GM19467 (cell line): ENCODE measurements around the gene ZMYND10.
A peak's percentile ranks its signal among the peaks of the same experiment; 100 is the strongest.

ENCODE experiments used
- ATAC-seq: cut with Tn5 transposase; IDR thresholded peaks from one replicate; pipeline ENCODE4 v1.9.1; 2021; ENCODE audit warnings: mild to moderate bottlenecking, moderate library complexity; ENCODE audit not compliant: unreplicated experiment

Gene ZMYND10

DNA sequence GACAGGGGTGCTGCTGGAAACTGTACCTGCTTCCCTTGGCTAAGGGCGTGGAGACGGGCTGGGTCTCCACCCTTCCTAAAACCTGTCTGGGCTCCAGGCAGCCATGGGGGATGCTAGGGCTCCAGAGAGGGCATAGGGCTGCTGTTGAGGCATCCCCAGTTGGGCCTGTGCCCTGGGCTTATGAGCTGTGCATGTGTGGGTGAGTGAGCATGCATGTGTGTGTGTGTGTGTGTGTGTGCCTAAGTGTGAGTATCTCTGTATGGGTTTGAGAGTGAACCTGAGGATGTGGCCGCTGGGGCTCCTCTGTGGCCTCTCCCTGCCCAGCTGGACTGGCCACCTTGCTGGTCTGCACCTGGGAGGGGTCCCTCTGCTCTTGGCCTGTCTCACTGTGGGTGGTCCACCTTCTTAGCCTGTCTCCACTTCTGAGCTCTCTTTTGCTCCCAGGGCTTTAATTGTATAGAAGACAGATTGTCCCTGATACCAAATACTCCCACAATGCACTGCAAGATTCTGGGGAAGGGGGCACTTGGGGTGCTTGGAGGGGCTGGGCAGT, 25.7 kb upstream of the ZMYND10 start:
- ATAC-seq, result no peak

DNA sequence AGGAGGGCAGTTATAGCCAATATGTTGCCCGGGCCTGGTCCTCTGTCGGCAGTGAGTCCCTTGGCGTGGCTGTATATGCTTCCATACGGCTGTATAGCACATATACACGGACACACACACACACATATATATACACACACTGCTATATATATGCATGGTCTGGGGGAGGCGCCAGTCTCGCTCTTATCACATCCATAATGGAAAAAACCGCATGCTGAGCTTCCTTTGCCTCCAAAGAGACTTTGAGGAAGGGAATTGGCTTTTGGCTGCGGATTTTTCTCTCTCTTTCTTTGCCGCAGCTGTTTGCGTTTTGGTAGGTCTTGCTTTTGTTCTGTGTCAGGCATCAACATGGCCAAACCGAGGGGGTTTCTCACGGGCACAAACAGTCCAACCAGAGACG, 25.1 kb upstream of the ZMYND10 start:
- ATAC-seq, result no peak

DNA sequence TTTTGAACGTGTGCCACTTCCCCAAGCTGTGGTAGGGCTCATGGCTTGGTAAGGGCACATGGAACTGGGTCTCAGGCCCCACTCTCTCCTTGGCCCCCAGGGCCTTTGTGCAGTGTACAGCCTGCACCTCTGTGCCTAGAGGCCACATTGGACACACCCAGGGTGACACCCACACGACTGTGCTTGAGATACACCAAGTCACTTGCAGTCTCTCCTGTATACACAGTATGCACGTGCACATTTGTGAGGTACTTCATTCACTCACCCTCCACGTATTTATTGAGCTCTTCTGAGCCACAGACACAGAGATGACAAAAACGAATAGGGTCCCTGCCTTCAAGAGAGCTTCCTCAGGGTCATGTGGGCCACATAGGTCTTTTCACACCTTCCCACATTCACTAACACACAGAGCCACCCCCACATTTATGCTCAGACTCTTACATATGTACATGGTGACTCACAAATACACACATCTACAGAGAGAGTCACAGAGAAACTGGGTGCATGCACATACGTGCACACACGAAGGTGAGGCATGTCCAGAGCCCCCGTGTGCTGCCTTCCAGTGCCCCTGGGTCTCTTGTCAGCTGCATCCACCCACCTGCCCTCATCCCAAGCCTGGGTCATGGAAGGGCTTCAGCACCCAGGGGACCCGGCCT, 23.6 kb upstream of the ZMYND10 start:
- ATAC-seq, result no peak

DNA sequence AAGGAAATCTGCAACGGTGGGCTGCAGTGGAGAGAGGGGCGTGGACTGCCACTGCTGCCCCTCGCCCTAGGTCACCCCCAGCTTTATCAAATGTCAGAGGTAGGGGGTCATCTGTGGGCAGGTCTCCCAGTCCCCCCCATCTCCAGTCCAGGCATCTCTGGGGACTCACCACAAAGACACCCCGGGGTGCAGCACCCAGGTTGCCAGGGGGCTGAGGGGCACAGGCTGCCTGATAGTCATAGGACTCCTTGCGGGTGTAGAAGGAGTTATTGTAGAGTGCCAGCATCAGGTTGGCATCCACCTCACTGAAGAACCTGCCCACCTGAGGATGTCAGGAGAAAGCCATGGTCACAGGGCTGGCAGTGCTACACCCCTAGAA, 20.3 kb upstream of the ZMYND10 start:
- no peak for ATAC-seq

DNA sequence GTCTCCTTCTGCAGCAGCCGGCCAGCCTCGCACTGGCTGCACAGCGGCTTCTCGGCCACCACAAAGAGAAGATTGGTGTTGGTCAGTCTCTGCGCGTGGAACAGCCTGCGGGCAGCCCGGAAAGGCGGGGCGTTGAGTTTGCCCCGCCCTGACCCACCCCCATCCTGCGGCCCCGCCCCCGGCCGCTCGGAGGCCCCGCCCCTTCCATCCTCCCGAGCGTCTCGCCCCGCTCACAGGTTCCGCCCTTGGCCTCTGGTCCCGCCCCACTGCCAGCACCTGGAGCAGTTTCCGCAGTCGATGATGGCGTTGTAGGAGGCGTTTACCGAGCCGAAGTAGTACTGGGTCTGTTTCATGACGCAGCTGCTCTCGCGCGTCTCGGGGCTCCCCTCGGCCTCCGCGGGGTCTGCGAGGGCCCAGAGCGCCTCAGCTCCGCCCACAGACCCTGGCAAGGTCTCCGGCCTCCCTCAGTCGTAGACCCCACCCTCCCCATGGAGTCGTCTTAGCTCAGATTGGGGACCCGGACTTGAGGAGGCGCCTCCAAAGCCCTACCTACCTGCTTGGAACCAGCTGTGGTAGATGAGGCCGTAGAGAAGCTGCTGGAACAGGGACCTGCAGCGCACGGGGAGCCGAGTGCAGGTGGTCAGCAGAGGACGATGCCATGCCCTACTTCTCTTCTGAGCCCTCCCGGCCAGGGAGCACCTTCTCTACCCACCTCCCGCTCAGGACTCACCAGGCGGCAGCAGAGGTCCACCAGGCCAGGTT, 19.7 kb upstream of the ZMYND10 start:
- ATAC-seq, result peak; percentile 86

DNA sequence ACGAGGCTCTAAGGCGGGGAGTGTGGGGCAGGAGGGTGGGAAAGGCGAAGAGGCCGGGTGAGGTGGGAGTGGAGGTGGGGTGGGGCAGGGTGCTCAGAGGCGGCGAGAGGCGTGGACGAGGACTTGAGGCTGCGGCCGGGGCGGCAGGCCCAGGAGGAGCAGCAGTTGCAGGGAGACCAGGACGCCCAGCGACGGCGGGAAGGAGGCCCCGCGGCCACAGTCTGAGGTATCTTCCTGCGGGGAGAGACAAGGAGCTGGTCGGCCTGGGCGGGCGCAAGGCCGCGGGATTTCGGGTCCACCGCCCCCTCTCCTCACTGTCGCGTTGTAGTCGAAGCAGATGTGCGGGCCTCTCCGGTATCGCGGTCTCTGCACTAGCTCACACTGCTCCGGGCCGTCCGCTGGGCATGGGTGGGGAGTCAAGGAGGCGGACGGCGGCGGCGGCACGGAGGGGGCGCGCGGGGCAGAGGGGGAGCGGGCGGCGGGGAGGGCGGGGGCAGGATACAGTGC, 19.1 kb upstream of the ZMYND10 start:
- no peak for ATAC-seq

DNA sequence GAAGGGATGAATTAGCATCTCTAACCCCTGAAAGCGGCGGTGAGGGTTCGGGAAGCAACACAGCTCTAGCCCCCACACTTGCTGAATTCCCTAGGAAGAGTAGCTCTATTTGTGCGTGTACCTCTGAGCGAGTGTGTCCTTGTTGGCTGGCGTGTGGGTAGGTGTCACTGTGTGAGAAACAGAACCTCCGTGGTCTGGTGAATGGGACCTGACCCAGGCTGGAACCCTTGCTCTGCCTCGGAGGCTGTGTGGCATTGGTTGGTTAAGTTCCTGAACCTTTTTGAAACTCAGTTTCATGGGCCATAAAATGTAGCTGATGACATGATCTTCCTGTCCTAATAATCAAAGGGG, 14.2 kb upstream of the ZMYND10 start:
- ATAC-seq, result no peak

DNA sequence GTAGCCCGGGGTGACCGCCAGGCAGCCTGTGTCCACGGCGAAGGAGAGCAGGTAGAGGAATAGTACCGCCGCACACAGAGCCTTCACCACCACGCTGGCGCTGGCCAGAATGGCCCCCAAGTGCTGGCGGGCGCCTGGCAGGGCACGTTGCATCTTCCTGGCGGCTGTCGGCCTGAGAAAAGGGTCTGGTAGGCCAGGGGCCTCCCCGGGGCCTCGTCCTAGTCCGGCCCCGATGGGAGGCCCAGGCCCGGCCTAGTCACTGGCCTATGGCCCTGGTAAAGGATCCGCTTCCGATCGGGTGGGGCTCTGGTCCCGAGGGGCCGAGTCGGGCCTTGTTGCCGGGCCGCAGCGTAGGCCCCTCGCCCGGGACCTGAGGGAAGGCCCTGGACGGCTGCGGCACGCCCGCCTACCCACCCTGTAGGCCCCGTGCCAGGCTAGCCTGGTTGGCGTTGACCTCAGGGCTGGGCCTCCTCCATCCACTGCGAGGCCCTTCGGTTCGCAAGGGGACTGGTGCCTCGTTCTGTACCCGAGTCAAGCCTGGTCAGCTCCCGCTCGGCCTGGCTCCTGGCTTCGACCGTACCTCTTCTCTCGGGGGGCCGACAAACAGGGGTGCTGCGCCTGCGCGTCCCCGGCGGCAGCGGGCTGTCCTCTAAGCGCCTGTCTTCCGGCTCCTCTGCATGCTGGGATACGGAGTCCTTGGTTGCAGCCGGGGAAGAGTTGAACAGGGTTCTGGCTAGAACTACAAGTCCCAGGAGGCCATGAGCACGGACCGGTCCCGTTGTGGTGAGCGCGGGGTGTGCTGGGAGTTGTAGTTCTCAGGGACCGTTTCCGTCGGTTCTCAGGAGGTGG, 13.6 kb upstream of the ZMYND10 start, which contains the start of gene TMEM115:
Gene TMEM115, minus strand, starts transcription at position 611 of the 849 bp plus-strand sequence. Its CDS starts 458 bp downstream, at position 153.
- peak; percentile 98 for ATAC-seq

DNA sequence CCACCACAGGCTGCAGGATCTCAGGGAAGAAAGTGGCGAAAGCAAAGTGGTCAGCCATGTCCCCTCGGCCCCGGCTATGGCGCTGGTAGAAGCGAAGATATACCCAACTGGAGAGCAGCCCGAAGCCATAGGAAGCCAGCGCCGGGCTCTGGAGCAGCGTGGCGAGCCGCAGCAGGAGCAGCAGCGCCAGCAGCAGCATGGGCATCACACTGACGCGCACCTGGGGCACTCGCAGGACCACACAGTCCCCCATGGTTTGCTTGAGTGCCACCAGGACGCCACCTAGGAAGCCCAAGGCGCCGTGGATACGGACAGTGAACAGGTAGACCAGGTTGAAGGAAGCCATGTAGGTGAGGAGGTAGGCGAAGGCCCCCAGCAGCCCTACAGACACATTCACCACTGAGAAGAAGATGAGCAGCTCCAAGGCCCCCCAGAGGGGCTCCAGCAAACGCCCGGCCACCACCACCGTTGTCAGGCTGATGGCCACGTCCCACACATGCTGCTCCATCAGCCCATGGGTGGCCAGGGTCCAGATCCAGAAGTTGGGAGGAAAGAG, 12.9 kb upstream of the ZMYND10 start:
- no peak for ATAC-seq

GRCh38 chr3:50357481-50357880, 11.9 kb upstream of the ZMYND10 start:
- ATAC-seq, result no peak

DNA sequence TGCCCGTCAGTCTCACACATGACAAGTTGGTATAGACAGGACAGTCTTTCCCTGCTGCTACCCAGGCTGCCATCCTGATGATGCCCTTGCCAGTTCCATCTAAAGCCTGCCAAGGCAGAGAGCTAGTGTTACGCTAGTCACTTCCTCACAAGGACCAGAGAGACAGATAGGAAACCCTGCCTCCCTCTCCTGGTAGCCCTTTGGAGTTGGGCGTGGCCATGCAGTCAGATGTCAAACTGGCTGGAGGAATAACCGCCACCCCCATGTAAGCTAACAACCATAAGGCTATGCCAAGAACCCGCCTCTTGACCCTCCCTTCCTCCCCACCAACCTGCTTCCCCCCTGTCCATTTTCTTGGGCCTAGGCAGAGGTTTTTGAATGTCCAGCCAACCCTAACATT, 11.0 kb upstream of the ZMYND10 start:
- ATAC-seq, result no peak

GRCh38 chr3:50355829-50356552, 10.5 kb upstream of the ZMYND10 start:
- ATAC-seq, result no peak

GRCh38 chr3:50354850-50355249, 9.3 kb upstream of the ZMYND10 start:
- no peak for ATAC-seq

DNA sequence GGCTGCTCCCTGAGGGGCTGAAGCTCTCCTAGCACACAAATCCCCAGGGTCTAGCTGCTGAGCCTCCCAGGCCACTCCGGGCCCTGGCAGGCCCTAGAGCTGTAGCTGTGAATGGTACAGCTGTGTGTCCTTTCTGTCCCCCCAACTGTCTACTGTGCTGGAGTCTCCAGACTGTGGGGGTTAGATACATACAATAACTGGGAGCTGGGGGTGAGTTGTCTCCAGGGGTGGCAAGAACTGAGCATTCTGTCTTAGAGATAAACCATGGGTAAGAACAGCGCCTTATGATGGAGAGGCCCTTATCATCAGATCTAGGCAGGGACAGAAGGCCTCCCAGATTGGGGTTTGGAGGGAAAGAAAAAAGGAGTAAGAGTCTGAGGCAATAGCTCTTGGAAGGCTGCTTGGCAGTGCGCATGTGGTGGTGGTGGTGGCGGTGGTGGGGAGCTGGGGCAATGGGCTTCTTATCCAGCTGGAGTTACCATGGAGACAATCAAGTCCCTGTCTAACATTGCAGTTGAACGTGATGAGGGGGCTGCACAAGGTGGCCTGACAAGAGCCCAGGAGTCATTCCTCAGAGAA, 8.7 kb upstream of the ZMYND10 start:
- no peak for ATAC-seq

DNA sequence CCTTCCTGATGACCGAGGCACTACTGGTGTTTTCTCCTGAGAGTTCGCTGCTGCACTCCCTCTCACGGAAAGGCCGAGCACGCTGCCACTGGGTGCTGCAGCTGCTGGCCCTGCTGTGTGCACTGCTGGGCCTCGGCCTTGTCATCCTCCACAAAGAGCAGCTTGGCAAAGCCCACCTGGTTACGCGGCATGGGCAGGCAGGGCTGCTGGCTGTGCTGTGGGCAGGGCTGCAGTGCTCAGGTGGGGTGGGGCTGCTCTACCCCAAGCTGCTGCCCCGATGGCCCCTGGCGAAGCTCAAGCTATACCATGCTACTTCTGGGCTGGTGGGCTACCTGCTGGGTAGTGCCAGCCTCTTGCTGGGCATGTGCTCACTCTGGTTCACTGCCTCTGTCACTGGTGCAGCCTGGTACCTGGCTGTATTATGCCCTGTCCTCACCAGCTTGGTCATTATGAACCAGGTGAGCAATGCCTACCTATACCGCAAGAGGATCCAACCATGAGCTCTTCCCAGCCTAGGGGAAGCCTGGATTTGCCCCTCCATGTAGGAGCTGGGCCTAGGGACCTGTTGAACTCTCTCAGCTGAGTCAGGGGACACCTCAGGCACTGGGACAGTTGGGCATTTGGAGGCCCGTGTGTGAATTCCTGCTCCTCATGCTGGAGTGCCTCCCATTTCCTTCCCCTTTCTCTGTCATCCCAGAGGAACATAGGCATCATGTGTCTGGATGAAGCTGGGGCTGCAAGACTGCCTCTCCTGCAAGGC, 7.9 kb upstream of the ZMYND10 start:
- no peak for ATAC-seq

- no peak for ATAC-seq
Observed at GRCh38 chr3:50352781-50353180, 7.2 kb upstream of the ZMYND10 start.

GRCh38 chr3:50351323-50351697, 5.8 kb upstream of the ZMYND10 start:
- ATAC-seq, result no peak

- ATAC-seq, result peak; percentile 79
Observed at GRCh38 chr3:50350527-50351322, 5.2 kb upstream of the ZMYND10 start, which contains the start of the genes CYB561D2 and NPRL2. TSS of gene CYB561D2 (plus strand) at chr3:50350862. CDS start at chr3:50351434, 572 bp downstream. TSS of gene NPRL2 (minus strand) at chr3:50350775. CDS start at chr3:50350652, 123 bp downstream.
